SK-N-SH (cell line): ENCODE data around the gene BCAP31.

ENCODE experiments used
- ELF1 ChIP-seq: IDR thresholded peaks from 2 replicates; pipeline ENCODE4 v1.4.0; 2012
- EP300 ChIP-seq, 2 experiments: IDR thresholded peaks; 2 replicates each; pipeline versions ENCODE4 v1.4.0 to v1.6.1; 2012; ENCODE audit warnings: borderline replicate concordance in 1 of 2, low read depth in 1 of 2, low read length in 1 of 2
- EZH2phosphoT487 ChIP-seq: fragments of 200-600 bp; sonication (generic); IDR thresholded peaks from 2 replicates; pipeline ENCODE4 v1.6.1; 2017; ENCODE audit warnings: low read depth, mixed run types, mild to moderate bottlenecking, antibody characterized with exemption, moderate library complexity, borderline replicate concordance
- FOXJ3 ChIP-seq: sonication (generic); formaldehyde crosslinking; IDR thresholded peaks from 2 replicates; pipeline ENCODE4 v1.5.1; 2020; ENCODE audit warnings: mild to moderate bottlenecking, missing genetic modification reagents
- GABPA ChIP-seq: IDR thresholded peaks from 2 replicates; pipeline ENCODE4 v1.4.0; 2012; ENCODE audit warnings: low read depth, mild to moderate bottlenecking
- JUND ChIP-seq: IDR thresholded peaks from 2 replicates; pipeline ENCODE4 v1.4.0; 2012
- MXI1 ChIP-seq: IDR thresholded peaks from 2 replicates; pipeline ENCODE4 v1.6.1; 2012; ENCODE audit warnings: mild to moderate bottlenecking, low read depth, low read length, improper control_type of control experiment
- POLR2AphosphoS5 ChIP-seq: IDR thresholded peaks from 2 replicates; pipeline ENCODE4 v1.6.1; 2012; ENCODE audit warnings: low read depth, low read length
- SMC3 ChIP-seq: IDR thresholded peaks from 2 replicates; pipeline ENCODE4 v1.6.1; 2012; ENCODE audit warnings: low read depth, low read length, improper control_type of control experiment
- TEAD4 ChIP-seq: IDR thresholded peaks from 2 replicates; pipeline ENCODE4 v1.4.0; 2012; ENCODE audit warnings: mild to moderate bottlenecking, borderline replicate concordance; ENCODE audit not compliant: insufficient read depth
- TF ChIP-seq, protein P1 (sequence below): IDR thresholded peaks from 2 replicates; pipeline ENCODE4 v1.4.0; 2012; ENCODE audit warnings: low read depth, borderline replicate concordance
- TF ChIP-seq, protein P2 (sequence below): IDR thresholded peaks from 2 replicates; pipeline ENCODE4 v1.6.1; 2012; ENCODE audit warnings: mild to moderate bottlenecking, low read depth, low read length, moderate library complexity
- TF ChIP-seq, protein P3 (sequence below): fragments of 200-600 bp; sonication (generic); IDR thresholded peaks from 2 replicates; pipeline ENCODE4 v1.6.1; 2017; ENCODE audit warnings: antibody characterized with exemption, mild to moderate bottlenecking, moderate library complexity
- TF ChIP-seq, protein P4 (sequence below): IDR thresholded peaks from 2 replicates; pipeline ENCODE4; 2012

DNA sequence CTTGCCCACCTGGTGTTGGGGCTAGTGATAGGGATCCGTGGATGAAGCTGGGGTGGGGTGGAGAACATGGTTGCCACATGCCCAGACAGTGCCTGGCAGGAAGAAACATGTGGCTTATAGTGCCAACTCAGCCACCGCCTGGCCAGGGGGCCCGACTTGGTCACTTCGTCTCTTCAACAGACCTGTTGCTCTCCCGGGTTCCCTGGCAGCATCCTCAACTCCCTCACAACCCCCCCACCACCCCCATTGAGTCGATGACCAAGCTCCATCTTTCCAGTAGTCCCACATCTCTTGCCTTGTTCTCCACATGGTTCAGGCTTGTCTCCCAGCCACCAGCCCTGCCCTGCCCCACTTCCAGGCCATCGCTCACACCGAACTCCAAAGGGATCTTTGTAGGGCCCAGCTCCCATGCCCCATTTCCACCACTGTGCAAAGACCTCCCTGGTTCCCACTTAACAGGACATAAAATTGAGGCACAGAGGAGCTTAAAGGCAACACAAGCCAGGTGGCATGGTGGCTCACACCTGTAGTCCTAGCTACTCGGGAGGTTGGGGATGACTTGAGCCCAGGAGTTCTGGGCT lies 58.4 kb downstream of the BCAP31 start:
- TF ChIP-seq, protein P1, sequence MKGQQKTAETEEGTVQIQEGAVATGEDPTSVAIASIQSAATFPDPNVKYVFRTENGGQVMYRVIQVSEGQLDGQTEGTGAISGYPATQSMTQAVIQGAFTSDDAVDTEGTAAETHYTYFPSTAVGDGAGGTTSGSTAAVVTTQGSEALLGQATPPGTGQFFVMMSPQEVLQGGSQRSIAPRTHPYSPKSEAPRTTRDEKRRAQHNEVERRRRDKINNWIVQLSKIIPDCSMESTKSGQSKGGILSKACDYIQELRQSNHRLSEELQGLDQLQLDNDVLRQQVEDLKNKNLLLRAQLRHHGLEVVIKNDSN, result no peak
- TF ChIP-seq, protein P2, sequence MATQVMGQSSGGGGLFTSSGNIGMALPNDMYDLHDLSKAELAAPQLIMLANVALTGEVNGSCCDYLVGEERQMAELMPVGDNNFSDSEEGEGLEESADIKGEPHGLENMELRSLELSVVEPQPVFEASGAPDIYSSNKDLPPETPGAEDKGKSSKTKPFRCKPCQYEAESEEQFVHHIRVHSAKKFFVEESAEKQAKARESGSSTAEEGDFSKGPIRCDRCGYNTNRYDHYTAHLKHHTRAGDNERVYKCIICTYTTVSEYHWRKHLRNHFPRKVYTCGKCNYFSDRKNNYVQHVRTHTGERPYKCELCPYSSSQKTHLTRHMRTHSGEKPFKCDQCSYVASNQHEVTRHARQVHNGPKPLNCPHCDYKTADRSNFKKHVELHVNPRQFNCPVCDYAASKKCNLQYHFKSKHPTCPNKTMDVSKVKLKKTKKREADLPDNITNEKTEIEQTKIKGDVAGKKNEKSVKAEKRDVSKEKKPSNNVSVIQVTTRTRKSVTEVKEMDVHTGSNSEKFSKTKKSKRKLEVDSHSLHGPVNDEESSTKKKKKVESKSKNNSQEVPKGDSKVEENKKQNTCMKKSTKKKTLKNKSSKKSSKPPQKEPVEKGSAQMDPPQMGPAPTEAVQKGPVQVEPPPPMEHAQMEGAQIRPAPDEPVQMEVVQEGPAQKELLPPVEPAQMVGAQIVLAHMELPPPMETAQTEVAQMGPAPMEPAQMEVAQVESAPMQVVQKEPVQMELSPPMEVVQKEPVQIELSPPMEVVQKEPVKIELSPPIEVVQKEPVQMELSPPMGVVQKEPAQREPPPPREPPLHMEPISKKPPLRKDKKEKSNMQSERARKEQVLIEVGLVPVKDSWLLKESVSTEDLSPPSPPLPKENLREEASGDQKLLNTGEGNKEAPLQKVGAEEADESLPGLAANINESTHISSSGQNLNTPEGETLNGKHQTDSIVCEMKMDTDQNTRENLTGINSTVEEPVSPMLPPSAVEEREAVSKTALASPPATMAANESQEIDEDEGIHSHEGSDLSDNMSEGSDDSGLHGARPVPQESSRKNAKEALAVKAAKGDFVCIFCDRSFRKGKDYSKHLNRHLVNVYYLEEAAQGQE, result no peak
- TF ChIP-seq, protein P3, sequence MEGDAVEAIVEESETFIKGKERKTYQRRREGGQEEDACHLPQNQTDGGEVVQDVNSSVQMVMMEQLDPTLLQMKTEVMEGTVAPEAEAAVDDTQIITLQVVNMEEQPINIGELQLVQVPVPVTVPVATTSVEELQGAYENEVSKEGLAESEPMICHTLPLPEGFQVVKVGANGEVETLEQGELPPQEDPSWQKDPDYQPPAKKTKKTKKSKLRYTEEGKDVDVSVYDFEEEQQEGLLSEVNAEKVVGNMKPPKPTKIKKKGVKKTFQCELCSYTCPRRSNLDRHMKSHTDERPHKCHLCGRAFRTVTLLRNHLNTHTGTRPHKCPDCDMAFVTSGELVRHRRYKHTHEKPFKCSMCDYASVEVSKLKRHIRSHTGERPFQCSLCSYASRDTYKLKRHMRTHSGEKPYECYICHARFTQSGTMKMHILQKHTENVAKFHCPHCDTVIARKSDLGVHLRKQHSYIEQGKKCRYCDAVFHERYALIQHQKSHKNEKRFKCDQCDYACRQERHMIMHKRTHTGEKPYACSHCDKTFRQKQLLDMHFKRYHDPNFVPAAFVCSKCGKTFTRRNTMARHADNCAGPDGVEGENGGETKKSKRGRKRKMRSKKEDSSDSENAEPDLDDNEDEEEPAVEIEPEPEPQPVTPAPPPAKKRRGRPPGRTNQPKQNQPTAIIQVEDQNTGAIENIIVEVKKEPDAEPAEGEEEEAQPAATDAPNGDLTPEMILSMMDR, result no peak
- no peak for TF ChIP-seq SMC3
- no peak for TF ChIP-seq ELF1
- no peak for TF ChIP-seq JUND
- TF ChIP-seq GABPA, result no peak
- TF ChIP-seq POLR2AphosphoS5, result no peak
- no peak for TF ChIP-seq FOXJ3 (CRISPR knock-in tag)
- TF ChIP-seq MXI1, result no peak
- no peak for TF ChIP-seq EZH2phosphoT487
- TF ChIP-seq TEAD4, result no peak
- TF ChIP-seq, protein P4, sequence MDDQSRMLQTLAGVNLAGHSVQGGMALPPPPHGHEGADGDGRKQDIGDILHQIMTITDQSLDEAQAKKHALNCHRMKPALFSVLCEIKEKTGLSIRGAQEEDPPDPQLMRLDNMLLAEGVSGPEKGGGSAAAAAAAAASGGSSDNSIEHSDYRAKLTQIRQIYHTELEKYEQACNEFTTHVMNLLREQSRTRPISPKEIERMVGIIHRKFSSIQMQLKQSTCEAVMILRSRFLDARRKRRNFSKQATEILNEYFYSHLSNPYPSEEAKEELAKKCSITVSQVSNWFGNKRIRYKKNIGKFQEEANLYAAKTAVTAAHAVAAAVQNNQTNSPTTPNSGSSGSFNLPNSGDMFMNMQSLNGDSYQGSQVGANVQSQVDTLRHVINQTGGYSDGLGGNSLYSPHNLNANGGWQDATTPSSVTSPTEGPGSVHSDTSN, result no peak
- no peak for TF ChIP-seq EP300 (IDR thresholded peaks at IDR 0.05; ENCODE audit: borderline replicate concordance in 1 of 2, low read depth in 1 of 2, low read length in 1 of 2)
